ENCODE data around the gene SLC6A13. TPM values are rescaled to one million over a fixed set of nuclear protein-coding genes. Genes with fewer than 3 reads are reported as not detected.
"Not testable (repeated sequence)": the region's sequence is repeated elsewhere in the genome, so short reads cannot be mapped to it uniquely, and the experiment has no call there.

SLC6A13 gene
- polyA plus RNA-seq, 1 donor, result 3.1 TPM

DNA sequence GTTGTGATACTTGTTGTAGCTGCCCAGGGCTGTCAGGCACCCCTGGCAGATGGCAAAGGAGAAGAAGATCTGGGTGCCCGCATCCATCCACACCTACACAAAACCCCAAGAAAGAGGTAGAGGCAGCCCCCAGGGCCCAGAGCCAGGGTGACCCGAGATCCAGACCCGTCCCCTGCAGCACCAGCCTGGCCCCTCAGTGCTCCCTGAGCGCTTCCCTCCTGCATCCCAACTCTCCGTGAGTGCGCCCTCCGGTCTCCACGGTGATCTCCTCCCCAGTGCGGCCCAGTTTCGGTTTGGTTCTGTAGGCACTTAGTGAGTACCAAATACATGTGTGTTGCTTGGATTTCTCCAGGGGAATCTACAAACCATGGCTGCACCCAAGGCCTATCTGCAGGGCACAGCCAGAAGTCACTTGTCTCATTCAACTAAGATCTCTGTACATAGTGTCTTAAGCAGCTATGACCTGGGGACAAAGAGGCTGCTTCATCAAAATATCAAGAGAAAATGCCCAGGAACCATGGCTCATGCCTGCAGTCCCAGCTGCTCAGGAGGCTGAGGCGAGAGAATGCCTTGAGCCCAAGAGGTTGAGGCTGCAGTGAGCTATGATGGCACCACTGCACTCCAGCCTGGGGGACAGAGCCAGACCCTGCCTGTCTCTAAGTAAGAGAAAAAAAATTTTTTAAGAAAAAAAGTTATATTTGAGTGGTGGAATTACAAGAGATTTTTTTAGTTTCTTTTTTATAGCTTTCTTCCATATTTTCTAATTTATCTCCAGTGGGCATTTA lies 64.5 kb downstream of the SLC6A13 start:
- no peak for DNase-seq (ENCODE audit: low read depth)

DNA sequence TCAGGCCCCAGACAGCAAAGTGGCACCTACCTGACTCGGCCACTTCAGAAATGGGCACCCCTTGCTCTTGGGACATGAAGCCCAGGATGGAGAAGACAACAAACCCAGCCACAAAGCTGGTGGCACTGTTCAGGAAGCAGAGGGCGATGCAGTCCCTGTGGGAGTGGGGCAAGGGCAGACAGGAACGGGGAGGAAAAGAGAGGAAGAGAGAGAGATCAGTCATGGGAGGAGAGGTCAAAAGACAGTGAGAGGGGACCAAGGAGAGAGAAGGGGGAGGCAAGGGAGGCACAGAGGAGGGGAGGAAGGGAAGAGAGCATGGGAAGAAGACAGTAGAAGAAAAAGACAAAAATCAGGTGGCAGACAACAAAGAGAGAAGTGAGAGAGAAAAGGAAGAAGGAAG lies 65.3 kb downstream of the SLC6A13 start:
- no peak for DNase-seq (ENCODE audit: low read depth)

GRCh38 chr12:196436-196835 lies 66.2 kb downstream of the SLC6A13 start:
- no peak for DNase-seq (ENCODE audit: low read depth)

GRCh38 chr12:195951-196350 lies 66.7 kb downstream of the SLC6A13 start:
- no peak for DNase-seq (ENCODE audit: low read depth)

GRCh38 chr12:195156-195555 lies 67.5 kb downstream of the SLC6A13 start:
- no peak for DNase-seq (ENCODE audit: low read depth)

GRCh38 chr12:194276-194675 lies 68.4 kb downstream of the SLC6A13 start:
- DNase-seq (ENCODE audit: low read depth), result no peak

DNA sequence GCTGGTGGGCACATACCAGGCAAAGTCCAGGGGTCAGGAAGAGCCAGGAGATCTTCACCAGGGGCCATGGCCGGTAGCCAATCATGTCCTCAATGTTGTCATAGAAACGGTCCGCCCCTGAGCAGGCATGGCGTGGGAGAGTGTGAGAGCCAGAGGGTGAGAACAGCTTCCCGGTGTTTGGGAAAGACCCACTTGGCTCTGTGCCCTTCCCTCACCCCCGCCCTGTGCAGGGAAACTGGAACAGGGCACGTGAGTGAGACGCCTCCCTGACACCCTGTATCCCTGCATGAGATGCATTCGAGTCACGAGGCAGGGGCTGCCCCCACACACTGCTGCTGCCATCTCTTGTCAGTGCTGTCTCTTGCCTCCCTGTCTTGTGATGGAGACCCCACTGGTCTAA lies 69.4 kb downstream of the SLC6A13 start:
- DNase-seq (ENCODE audit: low read depth), result no peak

DNA sequence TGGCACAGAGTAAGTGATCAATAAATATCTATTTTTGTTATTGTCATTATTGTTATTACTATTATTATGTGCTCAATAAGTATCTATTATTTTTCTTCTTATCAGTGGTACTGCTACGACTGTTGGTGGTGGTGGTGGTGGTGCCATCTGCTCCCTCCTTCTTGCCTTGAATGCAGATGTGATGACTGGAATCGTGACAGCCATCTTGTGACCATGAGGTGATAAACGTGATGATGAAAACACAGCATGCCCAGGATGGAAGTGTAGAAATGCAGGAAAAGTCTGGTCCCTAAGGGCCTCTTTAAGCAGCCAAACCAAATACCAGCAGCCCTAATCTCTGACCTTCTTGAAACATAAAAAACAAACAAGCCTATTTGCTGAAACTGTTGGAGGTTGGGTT lies 71.1 kb downstream of the SLC6A13 start:
- no peak for DNase-seq (ENCODE audit: low read depth)

DNA sequence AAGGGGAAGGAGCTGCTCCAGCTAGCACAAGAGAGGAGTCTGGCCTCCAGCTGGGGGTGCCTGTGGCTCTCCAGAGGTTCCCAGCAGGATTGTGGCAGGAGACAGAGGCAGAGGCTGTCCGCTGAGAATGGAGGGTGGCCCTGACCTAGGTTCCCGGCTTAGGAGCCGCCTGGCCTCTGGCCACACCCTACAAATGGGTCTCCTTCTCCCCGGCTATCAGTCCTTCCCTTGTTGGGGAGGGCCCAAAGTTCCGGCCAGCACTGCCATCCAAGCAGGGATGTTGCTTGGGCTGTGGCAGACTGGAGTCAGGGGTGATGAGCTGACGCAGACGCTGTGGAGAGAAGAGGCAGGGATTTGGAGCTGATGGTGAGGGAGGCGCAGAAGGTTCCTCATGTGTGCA lies 71.8 kb downstream of the SLC6A13 start:
- DNase-seq (ENCODE audit: low read depth), result no peak

DNA sequence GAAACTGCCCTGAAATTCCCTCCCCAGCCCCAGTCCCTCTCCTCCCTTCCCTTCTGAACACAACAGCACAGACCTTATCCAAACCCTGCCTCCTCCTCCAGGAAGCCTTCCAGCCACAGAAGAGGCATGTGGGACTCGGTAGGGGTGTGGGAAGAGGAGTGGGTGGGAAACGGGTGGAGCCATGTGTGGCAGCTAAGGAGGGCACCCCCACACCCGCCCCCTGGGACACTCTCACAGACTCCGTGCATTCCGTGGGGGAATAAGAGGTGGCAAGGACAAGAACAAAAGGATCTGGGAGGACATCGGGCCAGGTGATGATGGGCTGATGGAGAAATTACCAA lies 73.0 kb downstream of the SLC6A13 start:
- no peak for DNase-seq (ENCODE audit: low read depth)

DNA sequence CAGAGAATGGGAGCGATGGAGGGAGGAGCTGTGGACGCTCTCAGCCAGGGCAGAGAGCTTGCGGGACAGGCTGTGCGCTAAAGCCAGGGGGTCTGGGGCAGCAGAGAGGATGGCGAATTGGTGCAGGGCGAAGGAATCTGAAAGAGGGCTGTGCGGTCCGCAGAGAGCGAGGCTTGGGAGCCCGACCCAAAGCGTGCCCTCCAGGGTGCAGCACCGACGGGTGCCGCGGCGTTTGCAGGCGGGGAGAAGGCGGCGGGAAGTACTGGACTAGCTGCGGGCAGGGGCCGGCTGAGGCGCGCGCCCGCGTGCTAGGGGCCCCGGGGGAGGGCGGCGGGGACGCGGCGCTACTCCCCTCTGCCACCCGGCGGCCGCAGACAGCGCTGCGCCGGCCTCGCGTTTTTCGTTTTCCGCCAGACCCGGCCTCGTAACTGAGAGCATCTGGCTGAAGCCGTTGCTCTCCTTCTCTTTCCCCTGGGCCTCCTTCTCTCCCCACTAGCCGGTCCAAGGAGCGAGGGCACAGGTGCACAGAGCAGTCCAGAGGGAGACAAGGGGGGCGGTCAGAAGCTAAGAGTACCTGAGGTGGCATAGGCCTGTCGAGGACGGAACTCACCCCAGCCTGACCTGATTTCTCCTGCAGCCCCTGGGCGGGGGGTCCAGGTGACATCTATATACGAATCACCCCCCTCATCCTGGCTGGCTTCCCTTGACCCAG lies 73.6 kb downstream of the SLC6A13 start:
- no peak for DNase-seq (ENCODE audit: low read depth)

DNA sequence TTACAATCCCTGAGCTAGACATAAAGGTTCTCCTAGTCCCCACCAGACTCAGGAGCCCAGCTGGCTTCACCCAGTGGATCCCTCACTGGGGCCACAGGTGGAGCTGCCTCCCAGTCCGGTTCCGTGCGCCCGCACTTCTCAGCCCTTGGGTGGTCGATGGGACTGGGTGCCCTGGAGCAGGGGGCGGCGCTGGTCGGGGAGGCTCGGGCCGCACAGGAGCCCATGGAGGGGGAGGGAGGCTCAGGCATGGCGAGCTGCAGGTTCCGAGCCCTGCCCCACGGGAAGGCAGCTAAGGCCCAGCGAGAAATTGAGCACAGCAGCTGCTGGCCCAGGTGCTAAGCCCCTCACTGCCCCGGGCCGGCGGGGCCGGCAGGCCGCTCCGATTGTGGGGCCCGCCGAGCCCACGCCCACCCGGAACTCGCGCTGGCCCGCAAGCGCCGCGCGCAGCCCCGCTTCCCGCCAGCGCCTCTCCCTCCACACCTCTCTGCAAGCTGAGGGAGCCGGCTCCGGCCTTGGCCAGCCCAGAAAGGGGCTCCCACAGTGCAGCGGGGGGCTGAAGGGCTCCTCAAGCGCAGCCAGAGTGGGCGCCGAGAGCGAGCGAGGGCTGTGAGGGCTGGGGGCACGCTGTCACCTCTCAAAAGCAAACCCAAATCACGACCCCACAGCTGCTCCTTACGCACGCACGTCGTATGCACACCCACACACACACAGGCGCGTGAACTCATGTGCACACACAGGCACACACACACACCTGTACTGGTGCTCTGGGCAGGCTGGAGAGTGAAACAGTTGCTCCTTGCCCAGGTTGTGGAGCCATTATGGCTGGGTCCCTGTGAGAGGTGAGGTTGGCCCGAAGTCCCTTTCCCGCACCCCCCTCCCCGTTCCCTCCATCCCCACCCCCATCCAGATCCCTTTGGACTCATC lies 74.4 kb downstream of the SLC6A13 start:
- DNase-seq (ENCODE audit: low read depth), result not testable (repeated sequence)

DNA sequence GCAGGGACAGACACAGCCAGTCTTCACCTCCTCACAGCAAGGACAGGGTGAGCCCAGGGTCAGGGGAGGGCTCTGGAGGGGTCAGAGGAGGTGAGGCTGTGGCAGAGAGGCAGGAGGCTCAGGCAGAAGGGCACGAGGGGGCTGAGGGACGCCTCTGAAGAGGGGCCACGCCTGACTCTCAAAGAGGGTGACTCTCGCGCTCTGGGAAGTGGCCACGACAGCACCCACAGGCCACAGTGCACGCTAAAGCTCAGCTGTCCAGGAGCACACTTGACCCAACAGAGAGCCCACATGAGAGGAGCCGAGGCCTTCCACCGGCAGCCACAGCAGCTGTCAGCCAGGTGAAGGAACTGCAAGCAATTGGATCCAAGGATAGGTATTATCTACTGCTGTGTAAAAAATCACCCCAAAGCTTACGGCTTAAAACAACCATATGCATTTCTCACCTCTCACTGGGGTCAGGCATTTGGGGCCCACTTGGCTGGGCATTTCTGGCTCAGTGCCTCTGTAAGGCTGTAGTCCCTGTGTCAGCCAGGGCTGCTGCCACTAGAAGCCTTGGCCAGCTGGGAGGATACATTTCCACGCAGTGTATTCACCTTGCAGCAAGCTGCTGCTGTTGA lies 76.5 kb downstream of the SLC6A13 start:
- DNase-seq (ENCODE audit: low read depth), result no peak

DNA sequence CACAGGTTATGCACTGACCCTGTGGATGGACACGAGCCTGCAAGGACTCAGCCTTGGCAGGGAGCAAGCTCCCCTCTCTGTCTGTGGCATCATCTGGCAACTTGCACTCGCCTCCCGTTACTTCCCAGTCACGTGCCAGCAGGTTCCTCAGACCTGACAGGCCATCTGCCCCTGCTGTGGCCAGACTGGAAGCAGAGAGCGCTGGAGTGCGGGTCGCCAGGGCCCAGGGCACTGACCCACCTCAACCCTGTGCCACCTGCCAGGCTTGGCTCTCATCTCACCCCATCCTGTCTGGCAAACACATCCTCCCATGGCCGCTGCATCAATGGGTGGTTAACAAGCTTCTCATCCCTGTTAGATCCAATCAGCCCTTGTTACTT lies 77.1 kb downstream of the SLC6A13 start:
- DNase-seq (ENCODE audit: low read depth), result no peak

DNA sequence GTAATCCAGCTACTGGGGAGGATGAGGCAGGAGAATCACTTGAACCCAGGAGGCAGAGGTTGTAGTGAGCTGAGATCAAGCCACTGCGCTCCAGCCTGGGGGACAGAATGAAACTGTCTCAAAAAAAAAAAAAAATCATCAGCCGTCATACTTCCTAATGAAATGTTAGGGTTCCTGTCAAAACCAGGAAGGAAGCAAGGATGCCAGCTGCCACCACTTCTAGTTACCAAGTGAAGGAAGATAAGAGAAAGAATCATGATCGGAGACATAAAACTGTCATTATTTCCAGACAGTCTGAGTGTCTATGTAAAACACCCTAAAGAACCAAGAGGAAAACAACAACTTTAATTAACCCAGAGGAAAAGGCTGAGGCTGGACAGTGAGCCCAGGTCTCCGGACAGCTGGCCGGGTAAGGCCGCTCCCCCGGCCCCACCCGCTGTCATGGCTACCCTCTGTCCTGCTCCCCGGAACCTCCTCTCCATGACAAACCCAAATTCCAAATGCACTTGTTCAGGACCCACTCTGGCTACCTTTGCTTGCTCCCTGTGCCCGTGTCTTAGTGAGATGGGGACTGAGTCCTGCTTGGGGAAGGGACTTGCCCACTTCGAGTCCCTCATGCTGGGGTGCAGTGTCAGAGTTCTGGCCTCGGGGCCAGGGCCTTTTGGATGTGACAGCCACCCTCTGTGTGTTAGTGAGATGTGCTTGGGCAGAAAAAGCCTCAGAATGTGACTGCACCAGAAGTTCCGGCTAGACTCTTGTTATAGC lies 77.6 kb downstream of the SLC6A13 start:
- no peak for DNase-seq (ENCODE audit: low read depth)

DNA sequence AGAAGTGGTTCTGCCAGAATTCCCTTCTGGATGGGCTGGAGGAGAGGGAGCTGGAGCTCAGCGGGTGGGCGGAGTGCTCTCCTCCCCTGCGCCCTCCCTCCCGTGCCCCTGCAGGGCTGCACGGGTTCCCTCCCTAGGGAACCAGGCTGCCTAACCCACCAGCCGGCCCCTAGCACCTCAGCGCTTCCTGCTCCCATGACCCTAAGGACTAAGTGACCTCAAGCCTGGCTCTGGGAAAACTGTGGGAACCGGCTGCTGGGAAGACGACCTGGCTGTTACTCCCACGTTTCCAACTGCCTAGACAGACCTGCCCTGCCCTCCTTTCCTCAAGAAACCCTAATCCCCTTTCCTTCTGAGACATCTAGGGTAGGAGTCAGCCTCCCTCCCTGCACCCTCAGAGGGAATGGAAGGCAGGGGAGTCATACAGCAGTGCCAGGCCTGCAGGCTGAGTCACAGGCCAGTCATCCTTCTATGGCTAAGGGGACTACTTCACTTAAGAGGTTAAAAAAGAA lies 80.2 kb downstream of the SLC6A13 start:
- no peak for DNase-seq (ENCODE audit: low read depth)

DNA sequence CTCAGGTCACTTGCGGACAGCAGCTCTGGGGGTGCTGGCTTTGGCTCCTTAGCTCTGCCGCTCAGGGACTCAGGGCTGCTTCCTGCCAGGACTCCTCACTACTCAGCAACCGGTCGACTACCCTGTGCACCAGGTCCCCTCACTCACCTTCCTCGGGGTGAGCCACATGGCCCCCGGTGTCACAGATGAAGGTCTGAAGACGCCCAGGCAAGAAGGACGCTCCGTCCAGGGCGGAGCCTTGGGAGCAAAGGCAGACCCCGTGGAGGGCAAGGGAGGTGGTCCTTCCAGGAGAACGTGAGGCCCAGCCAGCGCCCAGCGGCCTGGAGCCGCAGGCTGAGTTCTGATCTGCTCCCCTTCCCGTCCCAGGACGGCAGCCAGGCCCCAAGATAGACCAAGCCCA lies 80.7 kb downstream of the SLC6A13 start:
- DNase-seq (ENCODE audit: low read depth), result no peak

- no peak for DNase-seq (ENCODE audit: low read depth)
Measured at GRCh38 chr12:180445-180844, 82.2 kb downstream of the SLC6A13 start.

DNA sequence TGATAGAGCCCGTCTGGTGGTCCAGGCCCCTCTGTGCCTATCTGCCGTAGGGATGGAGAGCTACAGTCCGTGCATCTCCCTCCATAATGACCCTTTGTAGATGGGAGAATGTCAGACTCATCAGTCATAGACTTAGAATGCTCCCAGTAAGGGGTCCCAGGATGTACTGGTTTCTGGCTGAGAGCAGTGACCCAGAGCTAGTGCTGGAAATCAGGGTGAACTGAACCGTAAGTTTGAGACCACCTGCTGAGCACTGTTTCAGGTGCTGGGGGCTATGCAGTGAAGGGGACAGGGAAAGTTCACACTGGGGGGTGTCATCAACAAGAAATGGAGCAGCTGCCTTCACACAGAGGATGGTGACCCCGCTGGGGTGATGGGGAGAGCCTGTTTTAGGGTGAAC lies 82.8 kb downstream of the SLC6A13 start:
- DNase-seq (ENCODE audit: low read depth), result no peak

DNA sequence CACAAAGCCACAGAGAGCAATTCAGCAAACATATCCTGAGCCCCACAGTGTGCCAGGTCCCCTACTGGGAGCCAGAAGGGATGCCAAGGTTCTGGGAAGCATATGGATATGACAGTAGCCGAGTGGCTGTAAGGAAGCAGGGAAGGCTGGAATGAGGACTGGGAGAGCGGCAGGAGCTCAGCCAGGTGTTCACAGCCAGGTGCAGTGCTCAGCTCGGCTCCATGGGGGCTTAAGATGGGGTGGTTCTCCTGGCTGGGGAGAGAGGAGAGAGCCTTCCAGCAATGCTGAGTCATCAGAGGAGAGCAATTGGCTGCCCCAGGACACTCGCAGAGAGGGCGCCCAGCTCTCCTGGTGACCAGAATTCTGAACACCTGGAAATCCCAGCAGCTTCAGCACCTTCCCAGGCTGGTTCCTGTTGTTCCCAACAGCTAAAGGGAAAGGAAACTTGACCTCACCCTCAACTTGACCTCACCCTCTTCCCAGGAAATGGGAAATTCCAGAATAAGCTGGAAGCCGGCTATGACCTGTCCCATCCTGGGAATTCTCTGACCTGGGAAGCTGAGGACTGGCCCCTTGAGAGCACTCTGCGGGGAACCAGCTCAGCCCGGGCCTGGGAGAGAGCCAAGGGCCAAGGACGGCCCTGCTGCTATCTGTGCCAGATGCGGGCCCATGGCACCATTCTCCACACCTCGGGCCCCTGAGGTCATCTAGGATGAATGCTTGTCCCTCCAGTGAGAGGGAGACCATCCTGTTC lies 83.3 kb downstream of the SLC6A13 start:
- DNase-seq (ENCODE audit: low read depth), result no peak

- no peak for DNase-seq (ENCODE audit: low read depth)
Measured at GRCh38 chr12:178829-179109, 83.9 kb downstream of the SLC6A13 start.

Measured in forelimb muscle (tissue), 1 donor.